Parathyroid adenoma (tissue), 2 donors: ENCODE measurements around the gene AHNAK.

Source experiments
- H2AFZ ChIP-seq: fragments of 300-600 bp; sonication (generic); one replicate; pipeline ENCODE4 v1.7.0; 2017; ENCODE audit warnings: antibody characterized with exemption, mild to moderate bottlenecking
- H3K27ac ChIP-seq: fragments of 300-600 bp; sonication (generic); one replicate; pipeline ENCODE4 v1.7.0; 2017
- H3K27me3 ChIP-seq: fragments of 300-600 bp; sonication (generic); one replicate; pipeline ENCODE4 v1.7.0; 2017; ENCODE audit warnings: low read length; ENCODE audit not compliant: control insufficient read depth, insufficient read depth
- H3K36me3 ChIP-seq: fragments of 300-600 bp; sonication (generic); one replicate; pipeline ENCODE4 v1.7.0; 2017; ENCODE audit warnings: low read length; ENCODE audit not compliant: control insufficient read depth, insufficient read depth
- H3K4me1 ChIP-seq: fragments of 300-600 bp; sonication (generic); one replicate; pipeline ENCODE4 v1.7.0; 2017; ENCODE audit warnings: control low read depth
- H3K4me2 ChIP-seq: fragments of 300-600 bp; sonication (generic); one replicate; pipeline ENCODE4 v1.7.0; 2017; ENCODE audit warnings: low read length
- H3K4me3 ChIP-seq: fragments of 300-600 bp; sonication (generic); one replicate; pipeline ENCODE4 v1.7.0; 2017; ENCODE audit warnings: low read depth, low read length
- H3K79me2 ChIP-seq: fragments of 300-600 bp; sonication (generic); one replicate; pipeline ENCODE4 v1.7.0; 2017; ENCODE audit warnings: control low read depth
- H3K9ac ChIP-seq: fragments of 300-600 bp; sonication (generic); one replicate; pipeline ENCODE4 v1.7.0; 2017; ENCODE audit warnings: mild to moderate bottlenecking
- H3K9me3 ChIP-seq: fragments of 300-600 bp; sonication (generic); one replicate; pipeline ENCODE4 v1.7.0; 2017; ENCODE audit warnings: low read length; ENCODE audit not compliant: control insufficient read depth
- TF ChIP-seq, protein P1 (sequence below): fragments of 300-600 bp; sonication (generic); IDR thresholded peaks from one replicate; pipeline ENCODE4 v1.7.0; 2017; ENCODE audit warnings: antibody characterized with exemption, mild to moderate bottlenecking
- donor health status: primary hyperparathyroidism.

The AHNAK gene

DNA sequence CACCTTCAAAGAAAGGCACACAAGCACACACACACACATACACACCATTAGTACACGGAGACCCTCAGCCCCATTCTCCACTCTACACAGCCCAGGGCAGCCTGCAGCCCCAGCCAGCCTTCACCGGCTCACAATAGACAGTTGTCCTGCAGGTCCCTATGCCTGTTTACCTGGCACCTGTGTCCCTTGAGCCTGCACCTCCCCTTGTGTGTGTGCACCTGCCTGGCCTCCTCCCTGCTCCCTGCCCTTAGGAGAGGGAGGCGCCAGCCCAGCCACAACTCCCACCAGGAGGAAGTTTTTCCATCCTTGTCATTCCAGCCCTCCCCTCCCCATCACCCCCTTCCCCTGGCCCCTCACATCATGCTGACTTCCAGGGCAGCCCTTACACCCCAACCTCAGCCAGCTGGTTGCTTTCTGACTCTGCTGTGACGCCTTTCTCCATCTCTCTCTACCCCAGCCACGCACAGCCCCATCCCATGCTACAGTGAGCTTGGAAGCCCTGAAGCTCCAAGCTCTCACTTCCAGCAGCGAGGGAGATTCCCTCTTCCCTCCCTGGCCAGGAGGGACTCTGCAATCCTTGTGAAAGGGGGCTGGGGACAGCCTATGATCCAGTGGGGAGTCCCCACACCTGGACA lies 4.4 kb downstream of the AHNAK start:
- H3K79me2 ChIP-seq, result peaks cover 21% of the 10 kb centered on the region
- peak overlapping the region; percentile 40 for H3K4me3 ChIP-seq
- H2AFZ ChIP-seq, result no peak overlapping the region
- H3K4me1 ChIP-seq, result peaks cover 9% of the 10 kb centered on the region
- peak overlapping the region; percentile 48 for H3K27ac ChIP-seq
- H3K27me3 ChIP-seq, result no peaks in the 10 kb centered on the region
- TF ChIP-seq, protein P1, sequence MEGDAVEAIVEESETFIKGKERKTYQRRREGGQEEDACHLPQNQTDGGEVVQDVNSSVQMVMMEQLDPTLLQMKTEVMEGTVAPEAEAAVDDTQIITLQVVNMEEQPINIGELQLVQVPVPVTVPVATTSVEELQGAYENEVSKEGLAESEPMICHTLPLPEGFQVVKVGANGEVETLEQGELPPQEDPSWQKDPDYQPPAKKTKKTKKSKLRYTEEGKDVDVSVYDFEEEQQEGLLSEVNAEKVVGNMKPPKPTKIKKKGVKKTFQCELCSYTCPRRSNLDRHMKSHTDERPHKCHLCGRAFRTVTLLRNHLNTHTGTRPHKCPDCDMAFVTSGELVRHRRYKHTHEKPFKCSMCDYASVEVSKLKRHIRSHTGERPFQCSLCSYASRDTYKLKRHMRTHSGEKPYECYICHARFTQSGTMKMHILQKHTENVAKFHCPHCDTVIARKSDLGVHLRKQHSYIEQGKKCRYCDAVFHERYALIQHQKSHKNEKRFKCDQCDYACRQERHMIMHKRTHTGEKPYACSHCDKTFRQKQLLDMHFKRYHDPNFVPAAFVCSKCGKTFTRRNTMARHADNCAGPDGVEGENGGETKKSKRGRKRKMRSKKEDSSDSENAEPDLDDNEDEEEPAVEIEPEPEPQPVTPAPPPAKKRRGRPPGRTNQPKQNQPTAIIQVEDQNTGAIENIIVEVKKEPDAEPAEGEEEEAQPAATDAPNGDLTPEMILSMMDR, result no peak
- peak overlapping the region; percentile 53 for H3K4me2 ChIP-seq
- H3K9ac ChIP-seq, result no peak overlapping the region
- H3K9me3 ChIP-seq, result no peaks in the 10 kb centered on the region
- H3K36me3 ChIP-seq, result no peaks in the 10 kb centered on the region

DNA sequence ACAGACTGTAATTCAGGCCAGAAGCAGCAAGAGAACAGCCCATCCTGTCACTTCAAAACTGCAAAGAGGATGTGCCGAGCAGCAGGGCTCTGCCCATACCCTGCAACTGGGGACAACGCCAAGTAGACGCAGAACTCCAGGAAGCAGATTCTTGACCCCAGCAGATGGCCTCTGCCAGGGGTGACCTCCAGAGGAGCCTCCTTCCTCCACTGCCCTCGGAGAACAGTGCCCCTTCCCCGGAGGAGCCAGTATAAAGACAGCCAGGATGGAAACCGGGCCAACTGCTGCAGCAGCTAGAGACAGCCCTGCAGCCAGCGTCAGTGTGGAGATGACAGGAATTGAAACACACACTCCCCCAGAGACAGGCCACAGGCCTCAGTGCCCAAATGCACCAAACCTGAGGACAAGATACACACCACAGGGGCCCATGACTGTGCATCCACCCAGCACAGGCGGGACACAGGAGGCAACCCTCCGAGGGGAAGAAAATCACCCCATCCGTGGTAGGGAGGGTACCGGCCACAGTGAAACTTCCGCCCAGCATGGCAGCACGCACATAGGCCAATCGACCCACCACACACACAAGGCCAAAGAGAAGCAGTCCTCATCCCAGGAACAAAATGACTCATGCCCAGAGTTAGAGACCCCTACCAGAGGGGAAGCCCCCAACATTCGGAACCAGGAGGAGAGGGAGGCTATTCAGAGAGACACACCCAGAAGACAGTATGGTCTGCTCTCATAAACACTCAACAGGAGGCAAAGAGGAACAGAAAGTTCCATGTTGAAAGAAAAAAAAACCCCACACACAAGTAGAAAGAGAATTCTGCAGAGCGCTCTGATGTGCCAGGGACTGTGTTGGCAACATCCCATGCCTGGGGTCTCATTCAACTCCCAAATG lies 5.6 kb downstream of the AHNAK start:
- Histone ChIP-seq H3K9ac (no peak overlapping the region), H3K9me3 (no peaks in the 10 kb centered on the region), H3K4me3 (no peak overlapping the region), H3K79me2 (peaks cover 21% of the 10 kb centered on the region), H3K4me1 (peaks cover 9% of the 10 kb centered on the region), H3K27me3 (no peaks in the 10 kb centered on the region), H2AFZ (no peak overlapping the region), H3K27ac (no peak overlapping the region), H3K36me3 (no peaks in the 10 kb centered on the region), H3K4me2 (no peak overlapping the region)
- TF ChIP-seq, protein P1, result no peak

DNA sequence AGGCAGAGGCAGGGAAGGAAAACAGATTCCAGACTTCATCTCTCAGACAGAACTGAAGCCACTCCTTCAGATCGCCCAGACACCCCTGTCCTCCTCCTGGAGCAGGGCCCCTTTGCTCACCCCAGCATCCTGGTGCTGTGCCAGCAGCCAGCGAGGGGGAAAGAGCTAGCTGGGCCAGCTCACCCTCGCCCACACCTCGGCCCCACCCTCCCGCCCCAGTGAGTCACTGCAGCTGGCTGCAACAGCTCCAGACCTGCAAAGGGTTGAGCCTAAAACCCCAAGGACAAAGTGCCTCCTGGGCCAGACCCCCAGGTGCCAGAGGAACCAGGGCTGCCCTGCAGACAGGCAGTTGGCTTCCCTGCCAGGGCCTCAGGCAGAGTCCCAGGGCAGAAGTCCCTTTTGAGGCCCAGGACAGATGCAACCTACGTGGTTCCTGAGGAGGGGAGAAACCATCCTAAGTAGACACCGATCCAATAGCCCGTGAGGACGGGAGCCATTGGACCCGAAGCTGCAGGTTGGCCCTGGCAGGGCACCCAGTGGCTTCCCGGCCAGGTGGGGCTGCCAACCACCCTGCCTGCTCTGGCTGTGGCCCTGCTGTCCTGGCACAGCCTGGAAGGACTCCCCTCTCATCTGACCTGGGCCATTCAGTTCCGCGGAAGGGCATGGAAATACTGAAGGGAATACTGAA lies 7.2 kb downstream of the AHNAK start:
- peaks cover 18% of the 10 kb centered on the region for H3K79me2 ChIP-seq
- H3K4me3 ChIP-seq, result no peak overlapping the region
- peaks cover 9% of the 10 kb centered on the region for H3K4me1 ChIP-seq
- H3K4me2 ChIP-seq, result peak overlapping the region; percentile 31
- no peaks in the 10 kb centered on the region for H3K27me3 ChIP-seq
- H3K9me3 ChIP-seq, result no peaks in the 10 kb centered on the region
- H2AFZ ChIP-seq, result no peak overlapping the region
- no peak overlapping the region for H3K27ac ChIP-seq
- no peak overlapping the region for H3K9ac ChIP-seq
- TF ChIP-seq, protein P1, result no peak
- H3K36me3 ChIP-seq, result no peaks in the 10 kb centered on the region

DNA sequence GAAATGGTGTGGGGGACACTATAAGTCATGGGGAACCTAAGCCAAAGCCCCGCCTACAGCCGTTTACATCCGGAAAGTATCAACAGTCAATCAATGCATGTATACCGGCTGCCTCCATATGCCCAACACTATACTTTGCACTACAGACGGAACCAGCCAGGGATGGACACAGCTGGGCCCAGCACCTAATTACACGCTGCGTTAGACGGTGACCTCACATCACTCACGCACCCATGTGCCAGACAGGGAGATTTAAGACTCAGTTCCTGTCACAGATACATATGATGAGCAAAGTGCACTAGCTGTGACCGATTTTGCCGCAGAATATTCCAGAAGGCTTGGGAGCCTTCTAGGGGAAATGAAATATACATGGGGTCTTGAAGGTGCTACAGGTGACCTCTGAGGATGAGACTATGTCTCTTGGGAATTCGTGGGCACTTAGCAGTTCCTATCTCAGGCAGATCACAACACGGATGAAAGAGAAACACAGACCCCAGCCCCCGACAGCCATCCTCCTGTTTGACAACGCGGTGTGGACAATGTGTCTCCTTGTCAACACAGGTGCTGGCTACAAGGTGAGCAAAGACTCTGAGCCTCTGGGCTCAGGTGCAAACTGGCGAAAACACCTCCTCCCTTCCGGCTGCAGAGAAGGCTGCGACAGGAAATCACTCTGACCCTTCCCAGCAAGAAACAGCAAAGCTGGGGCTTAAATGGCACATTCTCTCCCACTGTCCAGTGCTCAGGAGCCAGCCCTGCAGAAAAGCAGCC lies 8.0 kb downstream of the AHNAK start:
- no peak overlapping the region for H2AFZ ChIP-seq
- peaks cover 18% of the 10 kb centered on the region for H3K79me2 ChIP-seq
- no peak overlapping the region for H3K9ac ChIP-seq
- no peak overlapping the region for H3K27ac ChIP-seq
- H3K9me3 ChIP-seq, result no peaks in the 10 kb centered on the region
- H3K4me2 ChIP-seq, result peak overlapping the region; percentile 31
- no peak overlapping the region for H3K4me3 ChIP-seq
- TF ChIP-seq, protein P1, result no peak
- no peaks in the 10 kb centered on the region for H3K27me3 ChIP-seq
- H3K4me1 ChIP-seq, result peaks cover 9% of the 10 kb centered on the region
- no peaks in the 10 kb centered on the region for H3K36me3 ChIP-seq
